Osteocyte (in vitro differentiated cells): ENCODE data around the gene PEX14. TPM values are rescaled to one million over a fixed set of nuclear protein-coding genes. Genes with fewer than 3 reads are reported as not detected.

Experiments used
- DNase-seq: peaks from one replicate; pipeline ENCODE4 v3.0.0; 2021; ENCODE audit warnings: mixed read lengths; ENCODE audit not compliant: unreplicated experiment; ENCODE audit errors: extremely low spot score
- H3K27ac Mint-ChIP-seq: one replicate; pipeline ENCODE4 v1.8.0; 2021; ENCODE audit warnings: mild to moderate bottlenecking, mixed read lengths; ENCODE audit not compliant: unreplicated experiment
- H3K27me3 Mint-ChIP-seq: one replicate; pipeline ENCODE4 v1.8.0; 2021; ENCODE audit warnings: mixed read lengths; ENCODE audit not compliant: unreplicated experiment
- H3K36me3 Mint-ChIP-seq: one replicate; pipeline ENCODE4 v1.8.0; 2021; ENCODE audit warnings: mixed read lengths; ENCODE audit not compliant: unreplicated experiment
- H3K4me1 Mint-ChIP-seq: one replicate; pipeline ENCODE4 v1.8.0; 2021; ENCODE audit warnings: mixed read lengths; ENCODE audit not compliant: unreplicated experiment
- H3K4me3 Mint-ChIP-seq: one replicate; pipeline ENCODE4 v1.8.0; 2021; ENCODE audit warnings: mild to moderate bottlenecking, moderate library complexity, mixed read lengths; ENCODE audit not compliant: unreplicated experiment
- H3K9me3 Mint-ChIP-seq: one replicate; pipeline ENCODE4 v1.8.0; 2021; ENCODE audit warnings: mixed read lengths; ENCODE audit not compliant: unreplicated experiment
- CTCF ChIP-seq: fragments of 200-600 bp; sonication (generic); IDR thresholded peaks from 2 replicates; pipeline ENCODE4 v1.5.0; 2021; ENCODE audit warnings: antibody characterized with exemption, mild to moderate bottlenecking, moderate library complexity
- total RNA-seq: library from RNA; stranded (reverse); gene quantifications from 2 replicates; pipeline ENCODE4 v1.2.1, GENCODE V29; 2021

The PEX14 gene
- total RNA-seq, 1 donor from 2014 or later: 22.2 TPM

GRCh38 chr1:10530281-10530740 is 55.6 kb downstream of the PEX14 start:
- H3K36me3 Mint-ChIP-seq: no peaks in the 10 kb centered on the region
- peak overlapping the region; percentile 64 for H3K4me3 Mint-ChIP-seq
- peaks cover 44% of the 10 kb centered on the region for H3K4me1 Mint-ChIP-seq
- no peaks in the 10 kb centered on the region for H3K27me3 Mint-ChIP-seq
- DNase-seq: peak; percentile 87
- H3K9me3 Mint-ChIP-seq: no peaks in the 10 kb centered on the region
- TF ChIP-seq CTCF: peak; percentile 91
- H3K27ac Mint-ChIP-seq: peak overlapping the region; percentile 80

GRCh38 chr1:10530756-10531495 is 56.2 kb downstream of the PEX14 start:
- H3K36me3 Mint-ChIP-seq: peaks cover 3% of the 10 kb centered on the region
- no peak for DNase-seq
- peak overlapping the region; percentile 64 for H3K4me3 Mint-ChIP-seq
- peaks cover 44% of the 10 kb centered on the region for H3K4me1 Mint-ChIP-seq
- TF ChIP-seq CTCF: no peak
- no peaks in the 10 kb centered on the region for H3K27me3 Mint-ChIP-seq
- H3K9me3 Mint-ChIP-seq: no peaks in the 10 kb centered on the region
- H3K27ac Mint-ChIP-seq: peak overlapping the region; percentile 80

GRCh38 chr1:10532362-10532761 is 57.6 kb downstream of the PEX14 start:
- H3K27me3 Mint-ChIP-seq: no peaks in the 10 kb centered on the region
- no peak for TF ChIP-seq CTCF
- peaks cover 44% of the 10 kb centered on the region for H3K4me1 Mint-ChIP-seq
- H3K9me3 Mint-ChIP-seq: no peaks in the 10 kb centered on the region
- H3K27ac Mint-ChIP-seq: no peak overlapping the region
- H3K36me3 Mint-ChIP-seq: peaks cover 6% of the 10 kb centered on the region
- DNase-seq: no peak
- H3K4me3 Mint-ChIP-seq: no peak overlapping the region

DNA sequence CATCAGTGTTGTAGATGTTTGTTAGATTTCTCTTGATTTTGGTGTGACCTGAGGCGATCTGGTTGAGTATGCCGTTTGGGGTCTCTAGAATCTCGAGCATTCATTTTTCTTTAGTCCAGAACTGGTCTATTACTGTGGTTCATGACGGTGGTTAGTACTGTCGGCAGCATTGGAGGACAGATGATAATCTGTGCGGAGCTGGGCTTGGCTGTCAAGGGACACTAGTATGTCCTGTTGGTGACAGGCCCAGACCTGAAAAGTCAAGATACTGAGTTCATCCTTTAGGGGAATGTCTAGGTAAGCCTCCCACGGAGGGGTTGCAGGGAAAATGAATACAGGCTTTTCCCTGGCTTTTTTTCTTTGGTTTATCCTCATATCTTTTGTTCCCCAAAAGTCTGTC is 59.8 kb downstream of the PEX14 start:
- no peak for DNase-seq
- Mint-ChIP-seq H3K4me1 (peaks cover 30% of the 10 kb centered on the region), H3K9me3 (no peaks in the 10 kb centered on the region), H3K36me3 (peaks cover 13% of the 10 kb centered on the region), H3K4me3 (no peak overlapping the region), H3K27ac (no peak overlapping the region), H3K27me3 (no peaks in the 10 kb centered on the region)
- TF ChIP-seq CTCF: no peak

GRCh38 chr1:10536133-10536770 is 61.5 kb downstream of the PEX14 start:
- Mint-ChIP-seq H3K4me3 (no peak overlapping the region), H3K27ac (no peak overlapping the region), H3K27me3 (no peaks in the 10 kb centered on the region), H3K9me3 (no peaks in the 10 kb centered on the region), H3K36me3 (peaks cover 13% of the 10 kb centered on the region), H3K4me1 (peaks cover 23% of the 10 kb centered on the region)
- DNase-seq: no peak
- no peak for TF ChIP-seq CTCF
